Naive thymus-derived CD4-positive, alpha-beta T cell (primary cell): ENCODE measurements around the gene LIN7B. TPM values are rescaled to one million over a fixed set of nuclear protein-coding genes. Genes with fewer than 3 reads are reported as not detected.
"Not testable (repeated sequence)": the region's sequence is repeated elsewhere in the genome, so short reads cannot be mapped to it uniquely, and the experiment has no call there.

ENCODE experiments used
- ATAC-seq: fragments of 150-1000 bp; cut with Tn5 transposase; 2 replicates; pipeline ENCODE4 v1.10.0; 2021; ENCODE audit warnings: mild to moderate bottlenecking, moderate library complexity
- CTCF ChIA-PET: fragments of 350-600 bp; sonication (Branson Sonifier 250); formaldehyde crosslinking; loops from one replicate; lab custom pipeline; 2021; ENCODE audit warnings: antibody characterized with exemption; lab: Charles Lee
- POLR2A ChIA-PET: fragments of 350-600 bp; sonication (Branson Sonifier 250); formaldehyde crosslinking; loops from one replicate; lab custom pipeline; 2021; ENCODE audit warnings: antibody characterized with exemption, inconsistent platforms; lab: Charles Lee
- DNase-seq, 9 donors: peaks; one replicate each; pipeline versions ENCODE4 v3.0.0 to v3.0.0-alpha.2; 2020 to 2022; ENCODE audit warnings: mixed read lengths in 1 of 9
- H3K27ac ChIP-seq: one replicate; pipeline ENCODE4 v1.7.0; 2013; ENCODE audit warnings: mild to moderate bottlenecking, low read depth, low read length, moderate library complexity
- H3K27me3 ChIP-seq, 2 donors: one replicate each; pipeline ENCODE4 v1.7.0; 2013; ENCODE audit warnings: low read length in 2 of 2, mild to moderate bottlenecking in 2 of 2, moderate library complexity in 2 of 2; ENCODE audit not compliant: control insufficient read depth in 2 of 2, insufficient read depth in 2 of 2
- H3K36me3 ChIP-seq, 3 experiments: 1 replicate in 2 of 3; 2 replicates in 1 of 3; pipeline ENCODE4 v1.7.0; 2013; ENCODE audit warnings: low read length in 3 of 3, mild to moderate bottlenecking in 3 of 3, moderate library complexity in 1 of 3; ENCODE audit not compliant: insufficient read depth in 3 of 3, control insufficient read depth in 2 of 3
- H3K4me1 ChIP-seq, 2 donors: one replicate each; pipeline ENCODE4 v1.7.0; 2013; ENCODE audit warnings: low read length in 2 of 2, mild to moderate bottlenecking in 2 of 2, moderate library complexity in 1 of 2; ENCODE audit not compliant: control insufficient read depth in 2 of 2, insufficient read depth in 2 of 2
- H3K4me3 ChIP-seq: 2 replicates; pipeline ENCODE4 v1.7.0; 2013; ENCODE audit warnings: mild to moderate bottlenecking, low read length
- H3K9me3 ChIP-seq, 3 experiments: 1 replicate in 2 of 3; 2 replicates in 1 of 3; pipeline ENCODE4 v1.7.0; 2013; ENCODE audit warnings: low read length in 3 of 3; ENCODE audit not compliant: control insufficient read depth in 2 of 3
- H3K27ac Mint-ChIP-seq, 9 donors: one replicate each; pipeline ENCODE4 v1.8.0; 2020 to 2022; ENCODE audit warnings: mixed read lengths in 9 of 9, mild to moderate bottlenecking in 8 of 9, moderate library complexity in 5 of 9, inconsistent platforms in 2 of 9
- H3K27me3 Mint-ChIP-seq, 5 donors: one replicate each; pipeline ENCODE4 v1.8.0; 2021 to 2022; ENCODE audit warnings: mixed read lengths in 5 of 5, mild to moderate bottlenecking in 1 of 5
- H3K36me3 Mint-ChIP-seq, 5 donors: one replicate each; pipeline ENCODE4 v1.8.0; 2020 to 2022; ENCODE audit warnings: mixed read lengths in 5 of 5, mild to moderate bottlenecking in 3 of 5, inconsistent platforms in 1 of 5
- H3K4me1 Mint-ChIP-seq, 7 donors: one replicate each; pipeline ENCODE4 v1.8.0; 2020 to 2022; ENCODE audit warnings: mixed read lengths in 7 of 7, mild to moderate bottlenecking in 3 of 7, inconsistent platforms in 1 of 7
- H3K4me3 Mint-ChIP-seq, 10 donors: one replicate each; pipeline ENCODE4 v1.8.0; 2020 to 2022; ENCODE audit warnings: mild to moderate bottlenecking in 10 of 10, mixed read lengths in 10 of 10, moderate library complexity in 6 of 10, inconsistent platforms in 2 of 10
- H3K9me3 Mint-ChIP-seq, 11 donors: one replicate each; pipeline ENCODE4 v1.8.0; 2020 to 2022; ENCODE audit warnings: mixed read lengths in 11 of 11, mild to moderate bottlenecking in 4 of 11, inconsistent platforms in 1 of 11, moderate library complexity in 1 of 11
- intact Hi-C, 2 donors: fragments of 100-400 bp; cut with micrococcal nuclease; formaldehyde crosslinking; loops; one replicate each; pipeline ENCODE4 v1.15.1; 2023
- polyA plus RNA-seq, 2 donors: library from polyadenylated mRNA; unstranded; fragments of 300-500 nt; fragmentation: Illumina TruSeq; gene quantifications; one replicate each; pipeline ENCODE4 v1.2.3, GENCODE V29; 2021
- total RNA-seq, 6 experiments: library from RNA in 5 of 6; stranded (reverse) in 5 of 6; gene quantifications; 1 replicate in 5 of 6; 2 replicates in 1 of 6; pipeline ENCODE4 v1.2.3 and lab custom pipeline; 2021 to 2026

Gene LIN7B
- total and polyA plus RNA-seq, 7 experiments from 2014 or later, result 3.7 to 21.7 (median 10.3) TPM

DNA sequence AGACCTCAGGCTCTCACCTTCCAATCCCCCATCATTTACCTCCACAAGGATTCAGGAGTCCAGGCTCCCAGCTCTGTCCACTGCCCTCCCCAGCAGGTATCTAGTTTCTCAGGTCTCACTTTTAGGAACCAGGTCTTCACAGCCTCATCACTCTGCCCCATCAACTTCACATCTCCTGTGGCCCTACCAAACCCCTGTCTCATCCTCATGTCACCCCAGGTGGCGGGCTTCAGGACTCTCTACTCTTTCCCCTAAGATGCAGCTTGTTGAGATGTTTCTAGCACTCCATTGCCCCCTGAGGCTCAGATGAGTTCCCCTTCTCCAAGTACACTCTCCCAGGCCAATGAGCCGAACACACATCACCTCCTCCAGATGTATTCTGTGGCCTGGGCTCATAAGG lies 6.7 kb downstream of the LIN7B start:
- intact Hi-C loops, result no loop called here
- Mint-ChIP-seq H3K27ac (peak overlapping the region in 5 of 9 donors; percentile 5 to 47 (median 39)), H3K4me1 (peaks cover 15 to 34% (median 31%) of the 10 kb centered on the region in 7 donors), H3K4me3 (peak overlapping the region; percentile 70 to 91 (median 80)), H3K27me3 (peaks cover 0 to 31% (median 0%) of the 10 kb centered on the region in 5 donors), H3K36me3 (no peaks in the 10 kb centered on the region), H3K9me3 (no peaks in the 10 kb centered on the region)
- no peak overlapping the region for H3K4me3 ChIP-seq
- ChIA-PET CTCF (interaction anchor here (0.5 to 1.2 kb wide), 2 partner anchors 15 to 390 kb away, joined by 3 to 4 read pairs; no protein-coding TSS in a partner anchor), POLR2A (interaction anchor here (0.7 kb wide), 1 partner anchor 127 kb away, joined by 3 read pairs; the partner anchor contains the start of genes GYS1 and RUVBL2)
- H3K27ac ChIP-seq, result no peak overlapping the region
- DNase-seq (no peak), ATAC-seq (no peak)
- H3K9me3 ChIP-seq, result no peaks in the 10 kb centered on the region
- no peaks in the 10 kb centered on the region for H3K27me3 ChIP-seq
- H3K4me1 ChIP-seq, result peaks cover 7 to 8% of the 10 kb centered on the region in 2 donors
- H3K36me3 ChIP-seq, result no peaks in the 10 kb centered on the region

- H3K36me3 ChIP-seq, H3K4me3 ChIP-seq, H3K27me3 ChIP-seq, H3K9me3 Mint-ChIP-seq, H3K27ac ChIP-seq, POLR2A ChIA-PET, H3K4me1 ChIP-seq, H3K27ac Mint-ChIP-seq, ATAC-seq, DNase-seq, intact Hi-C loops, H3K36me3 Mint-ChIP-seq, H3K9me3 ChIP-seq: not testable (repeated sequence)
- CTCF ChIA-PET, result interaction anchor here (0.7 to 1.2 kb wide), 2 partner anchors 16 to 879 kb away, joined by 3 to 4 read pairs; no protein-coding TSS in a partner anchor
- Mint-ChIP-seq H3K4me1 (peaks cover 15 to 26% (median 23%) of the 10 kb centered on the region in 7 donors), H3K4me3 (peak overlapping the region in 1 of 10 donors; percentile 51), H3K27me3 (peaks cover 0 to 31% (median 0%) of the 10 kb centered on the region in 5 donors)
Observed at GRCh38 chr19:49121841-49122240, 7.7 kb downstream of the LIN7B start.

DNA sequence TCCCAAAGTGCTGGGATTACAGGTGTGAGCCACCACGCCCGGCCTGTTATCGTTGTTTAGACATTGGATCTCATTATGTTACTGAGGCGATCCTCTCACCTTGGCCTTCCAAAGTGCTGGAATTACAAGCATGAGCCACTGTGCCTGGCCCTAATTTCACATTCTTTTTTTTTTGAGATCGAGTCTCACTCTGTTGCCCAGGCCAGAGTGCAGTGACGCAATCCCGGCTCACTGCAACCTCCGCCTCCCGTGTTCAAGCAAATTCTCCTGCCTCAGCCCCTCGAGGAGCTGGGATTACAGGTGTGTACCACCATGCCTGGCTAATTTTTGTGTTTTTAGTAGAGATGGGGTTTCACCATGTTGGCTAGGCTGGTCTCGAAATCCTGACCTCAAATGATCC lies 9.1 kb downstream of the LIN7B start:
- H3K27ac Mint-ChIP-seq, ATAC-seq, H3K4me3 ChIP-seq, DNase-seq, H3K9me3 ChIP-seq, POLR2A ChIA-PET, H3K27ac ChIP-seq, CTCF ChIA-PET, H3K27me3 ChIP-seq, H3K36me3 ChIP-seq, H3K9me3 Mint-ChIP-seq, H3K4me1 ChIP-seq, H3K36me3 Mint-ChIP-seq, intact Hi-C loops: not testable (repeated sequence)
- Mint-ChIP-seq H3K27me3 (peaks cover 0 to 31% (median 0%) of the 10 kb centered on the region in 5 donors), H3K4me1 (peaks cover 9 to 19% (median 16%) of the 10 kb centered on the region in 7 donors), H3K4me3 (peak overlapping the region in 1 of 10 donors; percentile 48)

- H3K36me3 Mint-ChIP-seq, result no peaks in the 10 kb centered on the region
- no peaks in the 10 kb centered on the region for H3K36me3 ChIP-seq
- DNase-seq, result no peak
- POLR2A ChIA-PET, result interaction anchor here (1.1 kb wide), 1 partner anchor 8 kb away, joined by 3 read pairs; no protein-coding TSS in a partner anchor
- no peaks in the 10 kb centered on the region for H3K27me3 ChIP-seq
- peaks cover 13 to 25% (median 21%) of the 10 kb centered on the region in 7 donors for H3K4me1 Mint-ChIP-seq
- no peaks in the 10 kb centered on the region for H3K9me3 ChIP-seq
- intact Hi-C loops, result no loop called here
- H3K4me1 ChIP-seq, result peaks cover 5 to 8% of the 10 kb centered on the region in 2 donors
- H3K4me3 ChIP-seq, result no peak overlapping the region
- ATAC-seq, result no peak
- H3K27me3 Mint-ChIP-seq, result peaks cover 0 to 26% (median 0%) of the 10 kb centered on the region in 5 donors
- H3K4me3 Mint-ChIP-seq, result no peak overlapping the region
- peaks cover 0 to 2% (median 0%) of the 10 kb centered on the region in 11 donors for H3K9me3 Mint-ChIP-seq
- peak overlapping the region in 1 of 9 donors; percentile 22 for H3K27ac Mint-ChIP-seq
- CTCF ChIA-PET, result interaction anchor here (0.6 kb wide), 1 partner anchor 27 kb away, joined by 3 read pairs; no protein-coding TSS in a partner anchor
- no peak overlapping the region for H3K27ac ChIP-seq
Observed at GRCh38 chr19:49125025-49125731, 11.0 kb downstream of the LIN7B start.

DNA sequence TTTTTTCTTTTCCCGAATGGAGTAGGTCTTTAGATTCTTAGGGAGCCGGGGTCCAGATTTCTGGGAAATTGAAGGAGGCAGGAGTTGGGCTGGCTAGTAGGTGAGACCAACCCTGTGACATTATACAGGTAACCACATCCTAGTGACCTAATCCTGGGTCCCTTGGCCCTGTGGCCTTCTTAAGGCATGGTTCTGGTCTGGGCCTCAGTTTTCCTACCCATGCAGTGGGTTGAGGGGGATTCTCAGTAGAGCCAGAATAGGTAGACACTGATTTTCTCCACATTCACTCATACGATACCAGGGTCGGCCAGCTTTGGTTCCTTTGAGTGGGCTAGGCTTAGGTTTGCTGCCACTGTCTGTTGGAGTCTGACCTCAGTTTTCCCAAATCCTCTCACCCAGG lies 12.4 kb downstream of the LIN7B start:
- intact Hi-C loops, result no loop called here
- ATAC-seq (no peak), DNase-seq (no peak)
- Mint-ChIP-seq H3K4me1 (peaks cover 7 to 16% (median 13%) of the 10 kb centered on the region in 7 donors), H3K9me3 (peaks cover 0 to 2% (median 0%) of the 10 kb centered on the region in 11 donors), H3K4me3 (peak overlapping the region in 2 of 10 donors; percentile 33 to 94), H3K36me3 (no peaks in the 10 kb centered on the region), H3K27ac (no peak overlapping the region), H3K27me3 (peaks cover 0 to 17% (median 0%) of the 10 kb centered on the region in 5 donors)
- ChIA-PET POLR2A (no interaction called here), CTCF (no interaction called here)
- no peaks in the 10 kb centered on the region for H3K36me3 ChIP-seq
- peaks cover 5 to 8% of the 10 kb centered on the region in 2 donors for H3K4me1 ChIP-seq
- no peak overlapping the region for H3K4me3 ChIP-seq
- H3K27ac ChIP-seq, result no peak overlapping the region
- H3K9me3 ChIP-seq, result no peaks in the 10 kb centered on the region
- no peaks in the 10 kb centered on the region for H3K27me3 ChIP-seq

GRCh38 chr19:49127225-49127624 lies 13.1 kb downstream of the LIN7B start:
- peak overlapping the region; percentile 71 for H3K4me3 ChIP-seq
- intact Hi-C loops, DNase-seq, H3K4me1 ChIP-seq, ATAC-seq, H3K9me3 ChIP-seq, H3K36me3 Mint-ChIP-seq, H3K27me3 ChIP-seq, H3K36me3 ChIP-seq, CTCF ChIA-PET, H3K9me3 Mint-ChIP-seq, H3K27ac ChIP-seq: not testable (repeated sequence)
- Mint-ChIP-seq H3K4me3 (peak overlapping the region in 3 of 10 donors; percentile 25 to 94 (median 33)), H3K27ac (peak overlapping the region in 1 of 9 donors; percentile 32), H3K4me1 (peaks cover 7 to 16% (median 13%) of the 10 kb centered on the region in 7 donors), H3K27me3 (peaks cover 0 to 16% (median 0%) of the 10 kb centered on the region in 5 donors)
- POLR2A ChIA-PET, result interaction anchor here (1.0 to 1.7 kb wide), 2 partner anchors 8 to 13 kb away, joined by 3 to 13 read pairs; partner anchors contain the start of genes LIN7B and PPFIA3
